ENCODE measurements around the gene PAK5. TPM values are rescaled to one million over a fixed set of nuclear protein-coding genes. Genes with fewer than 3 reads are reported as not detected.

Gene PAK5
- total and polyA plus RNA-seq, 12 donors, result 0.04 TPM; not detected in 11

DNA sequence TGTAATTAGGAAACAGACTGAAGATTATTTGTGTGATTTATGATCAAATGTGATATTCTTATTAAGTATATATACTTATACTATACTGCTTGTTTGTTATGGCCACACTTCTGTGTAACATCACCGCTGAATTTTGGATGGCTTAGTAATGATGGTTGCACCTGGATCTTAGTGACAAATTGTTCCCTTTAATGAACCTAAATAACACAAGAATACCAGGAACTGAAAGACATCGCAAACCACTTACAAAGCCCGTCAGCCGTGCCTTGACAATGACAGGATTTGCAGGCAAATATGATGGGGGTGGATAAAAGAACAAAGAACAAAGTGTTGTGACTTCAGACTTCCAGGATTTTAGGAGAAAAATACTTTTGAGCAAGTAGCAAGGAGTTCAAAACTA, 257.4 kb downstream of the PAK5 start:
- ATAC-seq (no peak), DNase-seq (no peak)
- TF ChIP-seq, protein P1, sequence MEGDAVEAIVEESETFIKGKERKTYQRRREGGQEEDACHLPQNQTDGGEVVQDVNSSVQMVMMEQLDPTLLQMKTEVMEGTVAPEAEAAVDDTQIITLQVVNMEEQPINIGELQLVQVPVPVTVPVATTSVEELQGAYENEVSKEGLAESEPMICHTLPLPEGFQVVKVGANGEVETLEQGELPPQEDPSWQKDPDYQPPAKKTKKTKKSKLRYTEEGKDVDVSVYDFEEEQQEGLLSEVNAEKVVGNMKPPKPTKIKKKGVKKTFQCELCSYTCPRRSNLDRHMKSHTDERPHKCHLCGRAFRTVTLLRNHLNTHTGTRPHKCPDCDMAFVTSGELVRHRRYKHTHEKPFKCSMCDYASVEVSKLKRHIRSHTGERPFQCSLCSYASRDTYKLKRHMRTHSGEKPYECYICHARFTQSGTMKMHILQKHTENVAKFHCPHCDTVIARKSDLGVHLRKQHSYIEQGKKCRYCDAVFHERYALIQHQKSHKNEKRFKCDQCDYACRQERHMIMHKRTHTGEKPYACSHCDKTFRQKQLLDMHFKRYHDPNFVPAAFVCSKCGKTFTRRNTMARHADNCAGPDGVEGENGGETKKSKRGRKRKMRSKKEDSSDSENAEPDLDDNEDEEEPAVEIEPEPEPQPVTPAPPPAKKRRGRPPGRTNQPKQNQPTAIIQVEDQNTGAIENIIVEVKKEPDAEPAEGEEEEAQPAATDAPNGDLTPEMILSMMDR (IDR thresholded peaks at IDR 0.05), result no peak
- H3K4me1 ChIP-seq, result no peaks in the 10 kb centered on the region
- WGBS, 2 donors, result 67 to 71% methylated on average over 4 of the region's 4 CpGs
- H3K9me3 ChIP-seq, result no peaks in the 10 kb centered on the region
- intact Hi-C loops (cut with DNase I), result no loop called here
- H3K27me3 ChIP-seq, result peaks cover 0 to 17% (median 0%) of the 10 kb centered on the region in 7 donors
- no peak overlapping the region for H3K4me3 ChIP-seq
- H3K36me3 ChIP-seq, result no peaks in the 10 kb centered on the region
- H3K27ac ChIP-seq, result no peak overlapping the region

DNA sequence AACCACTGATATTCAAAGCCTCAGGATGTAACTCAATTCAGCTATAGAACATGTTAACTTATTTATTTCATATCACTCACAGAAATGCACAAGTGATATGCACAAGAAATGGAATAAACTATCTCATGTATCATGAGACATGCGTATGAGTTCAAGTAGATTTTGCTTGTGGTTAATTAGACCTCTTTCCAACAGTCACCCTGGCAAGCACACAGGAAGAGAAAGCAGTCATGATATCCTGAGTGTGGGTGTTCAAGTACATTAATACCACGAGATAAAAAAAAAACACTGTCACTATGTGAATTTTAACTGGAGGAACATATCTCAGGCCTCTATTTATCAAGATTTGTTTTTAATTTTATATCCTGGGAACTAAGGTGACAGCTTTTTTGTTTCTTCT, 260.3 kb downstream of the PAK5 start:
- ATAC-seq (no peak), DNase-seq (no peak)
- WGBS, 2 donors, result 43 to 48% methylated on average over 2 of the region's 2 CpGs
- Histone ChIP-seq H3K4me3 (no peak overlapping the region), H3K27me3 (peaks cover 0 to 33% (median 22%) of the 10 kb centered on the region in 7 donors), H3K9me3 (no peaks in the 10 kb centered on the region), H3K27ac (no peak overlapping the region), H3K4me1 (no peaks in the 10 kb centered on the region), H3K36me3 (no peaks in the 10 kb centered on the region)
- TF ChIP-seq, protein P1 (IDR thresholded peaks at IDR 0.05), result no peak
- intact Hi-C loops (cut with DNase I), result no loop called here

DNA sequence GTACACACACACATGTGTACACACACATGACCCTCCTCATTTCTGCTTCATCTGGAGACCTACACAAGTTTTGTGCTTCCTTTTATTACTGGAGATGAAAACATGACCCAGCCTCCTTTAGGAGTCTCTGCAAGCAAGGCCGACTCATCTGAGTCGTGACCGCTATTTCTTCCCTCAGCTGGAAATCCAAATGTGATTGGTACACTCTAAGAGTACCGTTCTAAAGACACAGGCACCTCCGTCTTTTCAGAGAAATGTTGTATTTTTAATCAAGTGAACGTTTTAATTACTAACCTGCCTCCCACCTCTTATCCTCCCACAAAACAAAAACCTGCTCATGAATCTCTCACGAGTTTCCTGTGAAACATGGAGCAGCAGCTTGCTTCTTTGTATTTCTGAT, 261.5 kb downstream of the PAK5 start:
- intact Hi-C loops (cut with DNase I), result no loop called here
- 79 to 82% methylated on average over 7 of the region's 7 CpGs for WGBS, 2 donors
- Histone ChIP-seq H3K27me3 (peaks cover 0 to 43% (median 27%) of the 10 kb centered on the region in 7 donors), H3K36me3 (no peaks in the 10 kb centered on the region), H3K27ac (no peak overlapping the region), H3K9me3 (no peaks in the 10 kb centered on the region), H3K4me3 (no peak overlapping the region), H3K4me1 (no peaks in the 10 kb centered on the region)
- DNase-seq (no peak), ATAC-seq (no peak)
- TF ChIP-seq, protein P1 (IDR thresholded peaks at IDR 0.05), result no peak

DNA sequence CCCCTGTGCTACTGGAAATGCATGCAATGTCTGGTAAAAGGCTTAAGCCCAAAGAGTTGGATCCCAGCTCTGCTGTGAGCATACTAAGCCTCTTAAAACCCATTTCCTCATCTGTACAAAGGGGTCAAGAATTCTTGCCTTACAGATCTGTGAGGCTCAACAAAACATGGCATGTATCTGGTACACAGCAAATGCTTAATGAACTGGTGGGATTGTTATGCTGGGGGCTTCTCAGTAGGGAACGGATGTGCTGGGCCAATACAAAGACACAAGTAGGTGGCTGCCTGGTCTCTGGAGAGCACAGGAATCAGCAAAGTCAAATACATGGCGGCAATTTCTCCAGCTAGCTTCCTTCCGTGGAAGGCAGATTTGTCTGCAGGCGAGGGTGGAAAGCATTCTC, 262.2 kb downstream of the PAK5 start:
- WGBS, 2 donors, result 75 to 82% methylated on average over 4 of the region's 4 CpGs
- no peak overlapping the region for H3K27ac ChIP-seq
- intact Hi-C loops (cut with DNase I), result no loop called here
- H3K27me3 ChIP-seq, result peaks cover 0 to 50% (median 27%) of the 10 kb centered on the region in 7 donors
- H3K4me3 ChIP-seq, result no peak overlapping the region
- ATAC-seq, result no peak
- no peak for DNase-seq
- TF ChIP-seq, protein P1 (IDR thresholded peaks at IDR 0.05), result no peak
- H3K4me1 ChIP-seq, result no peaks in the 10 kb centered on the region
- no peaks in the 10 kb centered on the region for H3K36me3 ChIP-seq
- no peaks in the 10 kb centered on the region for H3K9me3 ChIP-seq
